ENCODE measurements around the gene GSC2. TPM values are rescaled to one million over a fixed set of nuclear protein-coding genes. Genes with fewer than 3 reads are reported as not detected.

The GSC2 gene
- total and polyA plus RNA-seq, 2 of the 4 experiments (the other 2 are of a cell fraction) = not detected

DNA sequence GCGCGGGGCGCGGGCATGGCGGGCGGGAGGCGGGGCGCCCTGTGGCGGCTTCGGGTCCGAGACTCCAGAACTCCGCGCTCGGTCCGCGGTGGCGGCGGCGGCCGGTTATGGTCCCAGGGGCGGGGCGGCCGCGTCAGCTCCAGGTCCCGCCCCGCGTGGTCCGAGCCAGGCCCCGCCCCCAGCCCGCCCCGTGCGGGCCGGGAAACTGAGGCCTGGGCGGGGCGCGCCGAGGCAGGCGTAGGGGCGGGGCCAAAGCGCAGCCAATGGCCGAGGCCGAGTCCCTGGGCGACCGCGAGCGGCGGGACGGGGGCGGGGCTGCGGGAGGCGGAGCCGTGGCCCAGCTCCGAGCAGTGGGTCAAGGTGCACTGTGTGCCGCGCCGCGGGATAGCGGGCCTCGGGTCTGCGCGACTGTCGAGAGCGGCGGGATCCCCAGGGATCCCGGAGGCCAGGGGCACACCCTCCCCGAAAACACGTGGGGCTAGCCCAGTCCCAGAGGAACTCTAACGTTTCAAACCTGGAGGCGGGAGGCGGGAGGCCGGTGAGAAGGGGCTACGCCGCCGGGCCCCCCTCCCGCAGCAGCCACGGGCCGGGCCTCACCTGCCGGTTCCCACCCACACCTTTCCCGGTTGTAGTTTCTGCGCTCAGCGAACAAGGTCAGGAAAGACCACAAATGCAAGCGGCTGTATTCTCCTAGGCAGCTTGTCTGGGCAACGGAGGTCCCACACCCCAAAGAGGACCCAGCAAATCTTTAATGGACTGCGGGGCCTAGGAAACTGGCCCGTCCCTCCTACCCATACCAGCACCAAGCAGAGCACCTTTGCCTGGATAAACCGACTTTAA, 28.8 kb upstream of the GSC2 start, which contains the start of gene SLC25A1:
Gene SLC25A1 (minus strand): TSS at position 80 of the 840 bp plus-strand sequence. CDS start 63 bp downstream, at position 17.
- peak; percentile 80 for DNase-seq
- Histone ChIP-seq H2BK15ac (ENCODE audit: low read depth, low read length) (no peak within 1 kb of the TSS), H3K79me1 (ENCODE audit: low read depth in 1 of 2, low read length in 2 of 2) (peaks cover 3 to 42% of the 10 kb centered on the region in 2 experiments; a peak in 3 of 4 replicates), H3K27ac (ENCODE audit: insufficient read depth, low read length) (peak within 1 kb of the TSS; percentile 70), H3K27me3 (ENCODE audit: control insufficient read depth, insufficient read depth, low read length) (no peaks in the 10 kb centered on the region), H3K4me2 (ENCODE audit: low read depth, low read length) (peak within 1 kb of the TSS; percentile 87), H3K18ac (ENCODE audit: low read depth, low read length) (no peak within 1 kb of the TSS; the same call in 1 of the 2 replicates), H3K9ac (ENCODE audit: low read depth, low read length) (peak within 1 kb of the TSS; percentile 87), H3K23ac (ENCODE audit: low read depth, low read length) (peak within 1 kb of the TSS; percentile 52; the same call in 1 of the 2 replicates), H2AK9ac (replicated peaks; ENCODE audit: low read depth, low read length, poor library complexity) (peak within 1 kb of the TSS; percentile 86), H2BK120ac (ENCODE audit: low read depth, low read length) (no peak within 1 kb of the TSS), H3K56ac (ENCODE audit: extremely low read depth, insufficient read depth, low read length) (0 out of 2 replicates have a peak within 1 kb of the TSS, but pooled peaks have one; percentile 11), H4K20me1 (ENCODE audit: insufficient read depth, low read length) (peaks cover 20% of the 10 kb centered on the region), H3K14ac (replicated peaks; ENCODE audit: low read depth, low read length) (peak within 1 kb of the TSS; percentile 66), H2AFZ (replicated peaks; ENCODE audit: low read length, poor library complexity) (peak within 1 kb of the TSS; percentile 96), H3K4me1 (ENCODE audit: control insufficient read depth, insufficient read depth, low read length) (peaks cover 21% of the 10 kb centered on the region), H2BK5ac (ENCODE audit: low read depth, low read length, poor library complexity, severe bottlenecking) (peak within 1 kb of the TSS; percentile 50), H3K4me3 (ENCODE audit: insufficient read depth, low read depth, low read length) (peak within 1 kb of the TSS; percentile 94), H4K8ac (ENCODE audit: low read depth in 2 of 2, low read length in 2 of 2) (peak within 1 kb of the TSS; percentile 56 to 80; a peak in 3 of 4 replicates), H2BK20ac (ENCODE audit: low read depth, low read length) (no peak within 1 kb of the TSS), H4K5ac (ENCODE audit: low read depth, low read length) (peak within 1 kb of the TSS; percentile 11; the same call in 1 of the 2 replicates), H3K36me3 (ENCODE audit: control insufficient read depth, insufficient read depth, low read length) (peaks cover 8% of the 10 kb centered on the region), H4K91ac (ENCODE audit: insufficient read depth, low read depth, low read length) (peak within 1 kb of the TSS; percentile 77; the same call in 1 of the 2 replicates), H3K9me1 (ENCODE audit: insufficient read depth, low read length) (0 out of 2 replicates have a peak, but pooled peaks cover 4% of the 10 kb centered on the region), H3K4ac (ENCODE audit: low read depth, low read length) (peak within 1 kb of the TSS; percentile 68), H2AK5ac (ENCODE audit: low read depth, low read length) (peak within 1 kb of the TSS; percentile 77; the same call in 1 of the 2 replicates), H3K9me3 (ENCODE audit: control insufficient read depth, insufficient read depth, low read length) (no peaks in the 10 kb centered on the region)
- TF ChIP-seq BHLHE40 (IDR thresholded peaks at IDR 0.05; ENCODE audit: low read depth, low read length) (no peak), MAZ (IDR thresholded peaks at IDR 0.05; ENCODE audit: borderline replicate concordance, low read depth, low read length) (peak; percentile 72; the same call in 1 of the 2 replicates), USF2 (IDR thresholded peaks at IDR 0.05; ENCODE audit: low read depth, low read length) (0 out of 2 replicates have a peak, but pooled peaks have one; percentile 10), CTCF (conservative IDR thresholded peaks at IDR 0.05; ENCODE audit: low read depth, low read length) (no peak), MXI1 (IDR thresholded peaks at IDR 0.05; ENCODE audit: borderline replicate concordance, low read depth, low read length) (peak; percentile 45; the same call in 1 of the 2 replicates), POLR2A (IDR thresholded peaks at IDR 0.05; ENCODE audit: low read depth, low read length) (peak; percentile 56)
- ChIA-PET POLR2A (ENCODE audit: unreplicated experiment) (interaction anchor here (0.5 kb wide), 1 partner anchor 184 kb away, joined by 4 read pairs; no protein-coding TSS in a partner anchor), CTCF (interaction anchor here (0.6 to 1.1 kb wide), 5 partner anchors 11 to 451 kb away, joined by 3 to 4 read pairs (median 3); no protein-coding TSS in a partner anchor)
- dilution Hi-C loops (cut with HindIII; ENCODE audit: low sequenced_read_pairs, unreplicated experiment) (no loop called here), in situ Hi-C loops (cut with MboI; ENCODE audit: low sequenced_read_pairs) (no loop called here), intact Hi-C loops (cut with micrococcal nuclease) (loop anchor here (1.0 to 2.0 kb wide), 4 partner anchors 112 to 451 kb away; partner anchors contain the start of genes CDC45, CLTCL1 and UFD1)
- WGBS, 2 experiments (ENCODE audit: extremely low coverage in 2 of 2, insufficient read length in 1 of 2) = 2% methylated on average over 25 of the region's 86 CpGs; no CpG with 5 or more reads in 1 of the 2 experiments
- peak; percentile 90 for ATAC-seq (ENCODE audit: low read depth)
- no TSS peak for BruUV-seq (replicated peaks)

Data from IMR-90 (cell line).